K562 treated with DMSO at 1 percent for 4 hours (cell line): ENCODE data around the gene NAA40. TPM values are rescaled to one million over a fixed set of nuclear protein-coding genes. Genes with fewer than 3 reads are reported as not detected.

Source experiments
- total RNA-seq: library from RNA; unstranded; fragments of 300-600 nt; gene quantifications from 2 replicates; pipeline ENCODE4 v1.2.3, GENCODE V29; 2022; ENCODE audit not compliant: insufficient read depth

NAA40 gene
- total RNA-seq: 9.7 and 16.5 TPM in 2 replicates

DNA sequence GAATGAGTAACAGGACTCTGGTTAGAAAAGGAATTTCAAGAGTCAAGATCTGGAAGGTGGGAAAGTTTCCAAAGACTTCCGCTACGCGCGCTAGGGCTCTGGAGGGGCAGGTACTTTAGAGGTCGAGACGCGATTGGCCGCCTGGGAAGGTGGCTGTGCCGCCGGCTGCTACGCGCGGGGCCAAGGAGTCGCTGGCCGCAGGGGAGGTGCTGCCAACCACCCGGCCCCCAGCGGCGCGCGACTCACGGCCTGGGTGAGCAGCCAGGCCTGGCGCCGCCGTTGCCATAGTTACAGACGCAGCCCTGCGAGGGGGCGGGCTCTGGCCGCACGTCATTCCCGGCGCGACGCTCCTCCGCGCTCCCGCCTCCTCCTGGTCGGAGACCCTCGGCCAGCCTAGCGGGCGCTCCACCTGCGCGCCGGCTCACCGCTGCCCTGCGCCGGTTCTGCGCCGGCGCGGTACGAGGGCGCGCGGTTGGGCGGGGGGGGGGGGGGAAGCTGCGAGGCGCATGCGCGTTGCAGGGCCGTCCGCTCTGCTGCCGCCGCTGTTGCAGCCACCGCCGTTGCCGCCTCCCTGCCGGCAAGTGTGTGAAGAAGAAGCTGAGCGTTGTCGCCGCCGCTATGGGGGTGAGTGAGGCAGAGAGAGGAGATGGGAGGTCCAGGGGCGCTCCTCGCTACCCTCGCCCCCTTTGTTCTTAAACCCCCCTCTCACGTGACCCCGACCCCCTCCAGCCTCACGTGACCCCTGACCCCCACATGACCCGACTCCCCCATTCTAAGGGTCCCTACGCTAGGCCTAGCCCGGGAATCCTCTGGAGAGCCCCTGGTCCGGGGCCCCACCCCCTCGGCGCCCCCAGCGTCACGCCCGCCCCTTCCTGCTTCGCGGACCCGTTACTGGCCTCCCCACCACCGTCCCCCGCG lies at the start of gene NAA40:
NAA40 (plus strand) TSS at position 524 of the 918 bp plus-strand sequence; CDS start at position 619, 95 bp downstream.

DNA sequence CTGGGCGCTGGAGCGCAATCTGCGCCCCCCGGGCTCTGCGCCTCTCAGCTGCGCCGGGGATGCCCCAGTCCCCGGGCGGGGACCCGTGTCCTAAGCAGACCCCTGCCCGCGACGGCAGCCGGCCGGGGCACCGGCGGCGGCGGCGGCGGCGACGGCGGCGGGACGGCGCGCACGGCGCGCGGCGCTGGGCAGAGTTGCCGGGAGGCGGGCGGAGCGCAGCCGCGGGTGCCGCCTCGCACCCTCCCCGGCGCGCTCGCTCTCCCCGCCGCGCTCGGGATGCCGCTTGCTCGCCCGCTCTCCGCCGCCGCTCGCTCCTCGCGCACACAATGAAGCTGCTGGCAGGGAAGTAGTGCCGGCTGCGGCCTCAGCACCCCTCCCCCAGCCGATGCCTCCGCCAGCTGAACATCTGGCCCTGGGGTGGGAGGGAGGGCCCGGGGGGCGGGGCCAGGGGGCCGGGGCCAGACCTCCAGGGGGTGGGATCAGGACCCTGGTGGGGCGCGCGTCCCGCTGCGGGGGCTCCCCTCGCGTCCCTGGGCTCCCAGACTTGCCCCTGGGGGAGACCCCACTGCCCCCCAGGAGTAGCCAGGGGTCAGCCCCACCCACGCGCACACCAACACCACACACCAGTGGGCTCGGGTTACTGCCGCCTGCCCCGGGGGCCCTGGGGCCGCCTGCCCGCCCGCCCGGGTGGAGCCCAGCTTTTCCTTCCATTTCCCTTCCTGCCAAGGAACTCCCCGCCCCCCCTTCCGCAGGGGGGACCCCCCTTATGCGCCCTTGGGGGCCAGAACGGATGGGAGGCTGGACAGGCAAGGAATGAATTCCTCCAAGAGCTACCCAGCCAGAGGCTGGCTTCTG lies 21.7 kb upstream of the NAA40 start, which contains the start of gene RCOR2:
RCOR2 (minus strand) TSS at position 328 of the 855 bp plus-strand sequence. CDS start 708 bp downstream, outside the sequence.

GRCh38 chr11:63974259-63975143 lies 35.7 kb downstream of the NAA40 start, which contains the start of gene COX8A:
Gene COX8A, plus strand, starts transcription at chr11:63974620. Its CDS starts 61 bp downstream, at chr11:63974681.

DNA sequence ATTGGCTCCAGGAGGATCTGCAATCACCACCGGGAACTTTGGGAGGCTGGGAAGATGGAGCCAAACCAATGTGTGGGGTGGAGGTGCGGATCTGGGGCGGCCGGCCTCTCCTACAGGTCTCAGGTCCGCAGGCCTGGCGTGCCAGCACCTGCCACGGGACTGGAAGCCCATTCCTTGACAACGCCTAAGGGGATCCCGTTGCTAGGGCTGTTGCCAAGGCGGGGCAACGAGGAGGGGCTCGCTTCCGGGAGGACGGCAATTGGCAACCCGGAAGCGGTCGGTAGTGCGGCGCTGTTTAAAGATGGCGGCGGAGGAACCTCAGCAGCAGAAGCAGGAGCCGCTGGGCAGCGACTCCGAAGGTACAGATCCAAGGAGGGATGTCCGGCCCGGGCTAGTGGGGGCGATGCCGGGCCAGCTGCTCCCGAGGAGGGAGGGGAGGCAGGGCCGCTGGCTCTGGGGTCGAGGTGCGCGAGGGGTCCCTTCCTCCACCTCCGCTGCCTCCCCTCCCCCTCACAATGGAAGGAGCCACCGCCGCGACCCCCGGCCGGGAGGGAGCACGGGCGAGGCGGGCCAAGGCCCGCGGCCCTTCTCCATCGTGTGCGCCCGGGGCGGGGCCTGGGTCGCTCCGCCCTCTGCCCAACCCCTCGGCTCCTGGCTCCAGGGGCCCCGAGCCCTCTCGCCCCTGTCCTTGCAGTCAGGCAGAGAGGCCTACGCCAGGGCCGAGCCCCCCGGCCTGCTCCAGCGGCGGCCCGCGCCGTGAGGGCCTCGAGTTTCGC lies 47.5 kb downstream of the NAA40 start, which contains the start of gene OTUB1:
OTUB1 (plus strand) TSS at position 283 of the 776 bp plus-strand sequence; CDS start at position 302, 19 bp downstream.

Other genes starting within 250 kb of the NAA40 start
- gene ZFTA, start 170.2 kb upstream of the NAA40 start, total RNA-seq: 7.8 and 9.4 TPM in 2 replicates
- 36.8 and 41.5 TPM in 2 replicates for gene SPINDOC, start 125.5 kb upstream of the NAA40 start, total RNA-seq
- gene MARK2, start 99.9 kb upstream of the NAA40 start, total RNA-seq: 36.8 and 38.6 TPM in 2 replicates
- gene RCOR2, start 21.8 kb upstream of the NAA40 start, total RNA-seq: 3.0 and 4.9 TPM in 2 replicates
- gene COX8A, start 35.6 kb downstream of the NAA40 start, total RNA-seq: 987 and 993 TPM in 2 replicates
- 72.2 and 80.7 TPM in 2 replicates for gene OTUB1, start 47.4 kb downstream of the NAA40 start, total RNA-seq
- 0.28 and 0.60 TPM in 2 replicates for gene FLRT1, start 96.9 kb downstream of the NAA40 start, total RNA-seq
- 126 and 144 TPM in 2 replicates for gene MACROD1, start 227.1 kb downstream of the NAA40 start, total RNA-seq
- gene STIP1, start 247.2 kb downstream of the NAA40 start, total RNA-seq: 278 and 310 TPM in 2 replicates